Neural cell (in vitro differentiated cells): ENCODE measurements around the gene CPN1. TPM values are rescaled to one million over a fixed set of nuclear protein-coding genes. Genes with fewer than 3 reads are reported as not detected.

Source experiments
- H2AFZ ChIP-seq: fragments of 200-600, 300-800 bp; sonication (generic), shearing (Covaris generic); 2 replicates; pipeline ENCODE4 v1.6.0; 2014; ENCODE audit warnings: low read depth, mild to moderate bottlenecking, antibody characterized with exemption, low read length, moderate library complexity
- H3F3A ChIP-seq: fragments of 200-600 bp; shearing (Covaris generic); 2 replicates; pipeline ENCODE4 v1.6.1; 2016; ENCODE audit warnings: mild to moderate bottlenecking, moderate library complexity, mixed read lengths, antibody characterized with exemption, low read length; ENCODE audit not compliant: insufficient read depth, poor library complexity, severe bottlenecking
- H3K27ac ChIP-seq: fragments of 200-600, 300-800 bp; sonication (generic), shearing (Covaris generic); 2 replicates; pipeline ENCODE4 v1.5.1; 2014; ENCODE audit warnings: mild to moderate bottlenecking, low read length, moderate library complexity
- H3K27me3 ChIP-seq: fragments of 300-800, 200-600 bp; sonication (generic), shearing (Covaris generic); 2 replicates; pipeline ENCODE4 v1.6.0; 2014; ENCODE audit warnings: mild to moderate bottlenecking, low read depth, low read length, moderate library complexity; ENCODE audit not compliant: insufficient read depth
- H3K36me3 ChIP-seq: fragments of 300-800, 200-600 bp; sonication (generic), shearing (Covaris generic); 2 replicates; pipeline ENCODE4 v1.5.1; 2014; ENCODE audit warnings: mild to moderate bottlenecking, antibody characterized with exemption, low read length, moderate library complexity; ENCODE audit not compliant: insufficient read depth
- H3K4me2 ChIP-seq: fragments of 300-800, 200-600 bp; sonication (generic), shearing (Covaris generic); 2 replicates; pipeline ENCODE4 v1.6.0; 2014; ENCODE audit warnings: mild to moderate bottlenecking, low read length
- H3K4me3 ChIP-seq: fragments of 300-800, 200-600 bp; sonication (generic), shearing (Covaris generic); 2 replicates; pipeline ENCODE4 v1.5.1; 2014; ENCODE audit warnings: mild to moderate bottlenecking, low read length, moderate library complexity
- H3K79me2 ChIP-seq: fragments of 200-600 bp; shearing (Covaris generic); replicated peaks from 2 replicates; pipeline ENCODE4 v1.6.0; 2014; ENCODE audit warnings: mild to moderate bottlenecking, low read length, moderate library complexity; ENCODE audit not compliant: insufficient read depth
- H3K9ac ChIP-seq: fragments of 300-800, 200-600 bp; sonication (generic), shearing (Covaris generic); 2 replicates; pipeline ENCODE4 v1.6.1; 2016; ENCODE audit warnings: mild to moderate bottlenecking, low read length, mixed read lengths
- H3K9me2 ChIP-seq: fragments of 200-600 bp; shearing (Covaris generic); 2 replicates; pipeline ENCODE4 v1.6.1; 2016; ENCODE audit warnings: mild to moderate bottlenecking, low read length, mixed read lengths; ENCODE audit not compliant: insufficient read depth
- H3K9me3 ChIP-seq: fragments of 200-600, 300-800 bp; sonication (generic), shearing (Covaris generic); 2 replicates; pipeline ENCODE4 v1.6.1; 2016; ENCODE audit warnings: mild to moderate bottlenecking, mixed run types, low read length, moderate library complexity, mixed read lengths
- H4K20me1 ChIP-seq: fragments of 200-600 bp; shearing (Covaris generic); 2 replicates; pipeline ENCODE4 v1.6.1; 2016; ENCODE audit warnings: mild to moderate bottlenecking, mixed run types; ENCODE audit not compliant: insufficient read depth
- EP300 ChIP-seq: fragments of 450-650 bp; conservative IDR thresholded peaks from 2 replicates; pipeline ENCODE4 v1.6.1; 2014; ENCODE audit warnings: antibody characterized with exemption, mild to moderate bottlenecking, moderate library complexity; ENCODE audit not compliant: poor library complexity, severe bottlenecking
- EZH2 ChIP-seq: fragments of 200-600, 300-800 bp; shearing (Covaris generic), sonication (generic); IDR thresholded peaks from 2 replicates; pipeline ENCODE4 v1.6.1; 2014; ENCODE audit warnings: antibody characterized with exemption, low read length, borderline replicate concordance, mild to moderate bottlenecking; ENCODE audit not compliant: insufficient read depth, poor library complexity, severe bottlenecking
- MXI1 ChIP-seq: fragments of 450-650 bp; conservative IDR thresholded peaks from 2 replicates; pipeline ENCODE4 v1.6.1; 2014; ENCODE audit warnings: antibody characterized with exemption, mild to moderate bottlenecking; ENCODE audit not compliant: poor library complexity, severe bottlenecking
- POLR2AphosphoS5 ChIP-seq: IDR thresholded peaks from 2 replicates; pipeline ENCODE4 v1.6.1; 2012
- RAD21 ChIP-seq: fragments of 450-650 bp; conservative IDR thresholded peaks from 2 replicates; pipeline ENCODE4 v1.6.1; 2014; ENCODE audit warnings: antibody characterized with exemption, mild to moderate bottlenecking, moderate library complexity
- SMC3 ChIP-seq: fragments of 450-650 bp; conservative IDR thresholded peaks from 2 replicates; pipeline ENCODE4 v1.6.1; 2014; ENCODE audit warnings: antibody characterized with exemption, mild to moderate bottlenecking, moderate library complexity; ENCODE audit not compliant: poor library complexity
- TAF1 ChIP-seq: IDR thresholded peaks from 2 replicates; pipeline ENCODE4 v1.6.1; 2012; ENCODE audit warnings: low read depth
- polyA plus RNA-seq: library from polyadenylated mRNA; depleted of rRNA; stranded (reverse); fragments of >200 nt; gene quantifications from 2 replicates; pipeline ENCODE4 v1.2.3, GENCODE V29; 2014
- TF ChIP-seq, protein P1 (sequence below): fragments of 450-650 bp; IDR thresholded peaks from 2 replicates; pipeline ENCODE4 v1.5.1; 2014; ENCODE audit warnings: antibody characterized with exemption, mild to moderate bottlenecking, moderate library complexity; ENCODE audit not compliant: poor library complexity, severe bottlenecking
- TF ChIP-seq, protein P2 (sequence below): IDR thresholded peaks from 2 replicates; pipeline ENCODE4 v1.6.1; 2012; ENCODE audit warnings: borderline replicate concordance

CPN1 gene
- polyA plus RNA-seq, 1 donor from 2014 or later: not detected

GRCh38 chr10:99996671-99997648, 84.7 kb downstream of the CPN1 start:
- Histone ChIP-seq H3K79me2 (no peaks in the 10 kb centered on the region), H3K4me2 (no peak overlapping the region), H3K27ac (no peak overlapping the region)

DNA sequence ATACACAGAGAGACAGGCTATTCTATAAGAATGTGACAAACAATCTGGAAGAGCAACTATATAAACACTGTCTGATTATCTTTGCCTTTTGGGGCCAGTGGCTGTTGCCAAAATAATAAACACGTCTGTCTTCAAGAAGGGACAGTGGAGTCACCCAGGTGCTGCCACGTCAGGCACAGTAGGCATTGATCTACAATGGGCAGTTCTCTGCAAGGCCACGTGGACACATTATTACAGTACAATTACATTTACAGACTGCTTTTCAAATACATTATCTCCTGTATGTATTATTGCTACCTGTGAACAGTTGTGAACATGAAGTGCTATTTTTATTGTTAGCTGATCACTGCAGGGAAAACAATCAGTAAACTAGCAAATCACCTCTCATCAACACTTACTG, 86.0 kb downstream of the CPN1 start:
- no peaks in the 10 kb centered on the region for H3K27me3 ChIP-seq
- H3K9me2 ChIP-seq: no peaks in the 10 kb centered on the region
- H2AFZ ChIP-seq: no peak overlapping the region
- no peaks in the 10 kb centered on the region for H3K36me3 ChIP-seq
- no peaks in the 10 kb centered on the region for H3K9me3 ChIP-seq
- H4K20me1 ChIP-seq: no peaks in the 10 kb centered on the region
- no peak overlapping the region for H3K27ac ChIP-seq
- H3K4me3 ChIP-seq: no peak overlapping the region
- no peak overlapping the region for H3K9ac ChIP-seq
- no peaks in the 10 kb centered on the region for H3K79me2 ChIP-seq
- H3K4me2 ChIP-seq: no peak overlapping the region
- no peaks in the 10 kb centered on the region for H3F3A ChIP-seq
- no peak for TF ChIP-seq EZH2
- TF ChIP-seq MXI1: no peak
- no peak for TF ChIP-seq RAD21
- no peak for TF ChIP-seq SMC3
- TF ChIP-seq, protein P1, sequence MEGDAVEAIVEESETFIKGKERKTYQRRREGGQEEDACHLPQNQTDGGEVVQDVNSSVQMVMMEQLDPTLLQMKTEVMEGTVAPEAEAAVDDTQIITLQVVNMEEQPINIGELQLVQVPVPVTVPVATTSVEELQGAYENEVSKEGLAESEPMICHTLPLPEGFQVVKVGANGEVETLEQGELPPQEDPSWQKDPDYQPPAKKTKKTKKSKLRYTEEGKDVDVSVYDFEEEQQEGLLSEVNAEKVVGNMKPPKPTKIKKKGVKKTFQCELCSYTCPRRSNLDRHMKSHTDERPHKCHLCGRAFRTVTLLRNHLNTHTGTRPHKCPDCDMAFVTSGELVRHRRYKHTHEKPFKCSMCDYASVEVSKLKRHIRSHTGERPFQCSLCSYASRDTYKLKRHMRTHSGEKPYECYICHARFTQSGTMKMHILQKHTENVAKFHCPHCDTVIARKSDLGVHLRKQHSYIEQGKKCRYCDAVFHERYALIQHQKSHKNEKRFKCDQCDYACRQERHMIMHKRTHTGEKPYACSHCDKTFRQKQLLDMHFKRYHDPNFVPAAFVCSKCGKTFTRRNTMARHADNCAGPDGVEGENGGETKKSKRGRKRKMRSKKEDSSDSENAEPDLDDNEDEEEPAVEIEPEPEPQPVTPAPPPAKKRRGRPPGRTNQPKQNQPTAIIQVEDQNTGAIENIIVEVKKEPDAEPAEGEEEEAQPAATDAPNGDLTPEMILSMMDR: no peak
- no peak for TF ChIP-seq EP300
- TF ChIP-seq POLR2AphosphoS5: no peak
- TF ChIP-seq, protein P2, sequence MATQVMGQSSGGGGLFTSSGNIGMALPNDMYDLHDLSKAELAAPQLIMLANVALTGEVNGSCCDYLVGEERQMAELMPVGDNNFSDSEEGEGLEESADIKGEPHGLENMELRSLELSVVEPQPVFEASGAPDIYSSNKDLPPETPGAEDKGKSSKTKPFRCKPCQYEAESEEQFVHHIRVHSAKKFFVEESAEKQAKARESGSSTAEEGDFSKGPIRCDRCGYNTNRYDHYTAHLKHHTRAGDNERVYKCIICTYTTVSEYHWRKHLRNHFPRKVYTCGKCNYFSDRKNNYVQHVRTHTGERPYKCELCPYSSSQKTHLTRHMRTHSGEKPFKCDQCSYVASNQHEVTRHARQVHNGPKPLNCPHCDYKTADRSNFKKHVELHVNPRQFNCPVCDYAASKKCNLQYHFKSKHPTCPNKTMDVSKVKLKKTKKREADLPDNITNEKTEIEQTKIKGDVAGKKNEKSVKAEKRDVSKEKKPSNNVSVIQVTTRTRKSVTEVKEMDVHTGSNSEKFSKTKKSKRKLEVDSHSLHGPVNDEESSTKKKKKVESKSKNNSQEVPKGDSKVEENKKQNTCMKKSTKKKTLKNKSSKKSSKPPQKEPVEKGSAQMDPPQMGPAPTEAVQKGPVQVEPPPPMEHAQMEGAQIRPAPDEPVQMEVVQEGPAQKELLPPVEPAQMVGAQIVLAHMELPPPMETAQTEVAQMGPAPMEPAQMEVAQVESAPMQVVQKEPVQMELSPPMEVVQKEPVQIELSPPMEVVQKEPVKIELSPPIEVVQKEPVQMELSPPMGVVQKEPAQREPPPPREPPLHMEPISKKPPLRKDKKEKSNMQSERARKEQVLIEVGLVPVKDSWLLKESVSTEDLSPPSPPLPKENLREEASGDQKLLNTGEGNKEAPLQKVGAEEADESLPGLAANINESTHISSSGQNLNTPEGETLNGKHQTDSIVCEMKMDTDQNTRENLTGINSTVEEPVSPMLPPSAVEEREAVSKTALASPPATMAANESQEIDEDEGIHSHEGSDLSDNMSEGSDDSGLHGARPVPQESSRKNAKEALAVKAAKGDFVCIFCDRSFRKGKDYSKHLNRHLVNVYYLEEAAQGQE: no peak

More at GRCh38 chr10:99996671-99997648, 84.7 kb downstream of the CPN1 start:
- Histone ChIP-seq H3K27me3 (no peaks in the 10 kb centered on the region), H4K20me1 (no peaks in the 10 kb centered on the region), H3F3A (no peaks in the 10 kb centered on the region), H3K36me3 (no peaks in the 10 kb centered on the region), H3K4me3 (no peak overlapping the region), H3K9ac (no peak overlapping the region), H2AFZ (no peak overlapping the region), H3K9me3 (no peaks in the 10 kb centered on the region), H3K9me2 (no peaks in the 10 kb centered on the region)
- TF ChIP-seq POLR2AphosphoS5 (no peak), EP300 (no peak), TAF1 (no peak), MXI1 (no peak), SMC3 (no peak), EZH2 (no peak), RAD21 (no peak)
- TF ChIP-seq, protein P2: no peak
- TF ChIP-seq, protein P1: no peak
